SH-SY5Y (cell line): ENCODE data around the gene SPTLC1.

Source experiments
- GATA2 ChIP-seq: IDR thresholded peaks from 2 replicates; pipeline ENCODE4 v1.6.1; 2011; ENCODE audit warnings: mild to moderate bottlenecking, low read depth, low read length
- GATA3 ChIP-seq: IDR thresholded peaks from 2 replicates; pipeline ENCODE4 v1.6.1; 2011; ENCODE audit warnings: low read depth, mild to moderate bottlenecking, low read length, moderate library complexity

DNA sequence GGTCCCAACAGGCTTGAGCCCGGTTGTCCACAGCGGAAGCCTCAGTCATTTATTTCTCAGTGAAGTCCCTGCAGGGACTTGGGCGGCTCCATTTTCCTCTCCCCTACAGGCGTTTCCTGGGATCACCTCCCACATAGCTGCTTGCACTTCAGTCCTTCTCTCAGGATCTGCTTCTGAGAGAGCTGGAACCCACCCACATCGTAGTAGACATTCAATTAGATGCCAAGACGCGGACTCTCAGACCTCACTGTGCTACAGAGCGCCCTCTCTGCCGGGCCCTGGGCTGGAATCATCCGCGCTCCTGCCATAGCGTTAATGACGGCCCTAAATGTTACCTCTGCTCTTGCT lies 111.2 kb downstream of the SPTLC1 start:
- TF ChIP-seq GATA2 (no peak), GATA3 (no peak)
